NCI-H446 treated with DMSO at 0.1 percent for 48 hours (cell line): ENCODE data around the gene GPR158.

Source experiments
- DNase-seq: peaks from one replicate; lab custom pipeline; 2025; lab: John Stamatoyannopoulos, UW

The GPR158 gene

DNA sequence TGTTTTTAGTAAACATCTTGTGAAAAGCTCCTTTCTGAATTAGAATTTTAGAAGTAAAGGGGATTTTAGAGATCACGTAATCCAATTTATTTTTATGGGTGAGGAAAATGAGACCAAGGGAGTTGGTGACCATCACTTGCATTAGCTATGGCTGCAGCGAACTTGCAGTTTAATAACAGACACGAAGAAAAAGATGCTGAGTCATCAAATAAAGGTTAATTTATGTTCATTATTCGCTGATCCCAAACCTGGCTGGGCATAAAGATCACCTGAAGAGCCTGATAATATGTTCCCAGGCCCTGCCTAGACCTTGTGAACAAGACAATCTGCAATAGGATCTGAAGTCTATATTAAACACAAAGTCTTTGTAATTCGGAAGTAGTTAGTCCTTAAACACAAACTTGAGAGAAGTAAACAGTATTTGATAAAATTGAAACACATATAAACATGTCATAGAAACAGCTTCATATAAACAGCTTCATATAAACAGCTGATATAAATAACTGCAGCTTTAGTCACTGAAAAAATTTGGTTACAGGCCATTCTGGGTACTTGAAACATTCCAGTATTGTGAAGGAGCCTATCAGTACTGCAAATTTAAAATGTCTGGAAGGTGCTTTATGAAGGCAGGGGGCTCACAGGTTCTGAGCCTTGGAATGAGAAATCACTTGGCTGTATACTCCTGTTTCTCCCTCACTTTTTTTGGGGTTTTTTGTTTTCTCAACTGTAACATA is 16.5 kb downstream of the GPR158 start:
- no peak for DNase-seq

DNA sequence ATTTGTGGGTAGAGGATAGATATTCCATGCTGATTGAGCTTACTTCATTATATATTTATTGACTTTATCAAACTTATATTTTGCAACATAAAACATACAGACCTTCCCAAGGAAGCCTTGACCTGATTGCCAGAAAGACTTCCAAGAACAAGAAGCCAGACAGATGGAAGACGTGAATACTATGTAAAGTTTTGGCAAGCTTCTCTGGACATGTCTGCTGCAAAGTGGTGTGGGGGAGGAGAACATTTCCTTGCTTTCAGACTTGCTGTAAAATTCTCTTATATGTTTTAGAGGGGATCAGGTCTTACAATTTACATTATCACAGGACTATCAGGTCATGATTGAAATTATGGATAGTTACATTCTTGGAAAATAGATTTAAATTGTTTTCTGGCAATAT is 23.4 kb downstream of the GPR158 start:
- peak; percentile 63 for DNase-seq

- DNase-seq = peak; percentile 69
Measured at GRCh38 chr10:25206693-25207414, 32.1 kb downstream of the GPR158 start.

GRCh38 chr10:25209618-25210017 is 34.8 kb downstream of the GPR158 start:
- DNase-seq = no peak

- DNase-seq = no peak
Measured at GRCh38 chr10:25210265-25210664, 35.5 kb downstream of the GPR158 start.

GRCh38 chr10:25220156-25220555 is 45.4 kb downstream of the GPR158 start:
- no peak for DNase-seq

DNA sequence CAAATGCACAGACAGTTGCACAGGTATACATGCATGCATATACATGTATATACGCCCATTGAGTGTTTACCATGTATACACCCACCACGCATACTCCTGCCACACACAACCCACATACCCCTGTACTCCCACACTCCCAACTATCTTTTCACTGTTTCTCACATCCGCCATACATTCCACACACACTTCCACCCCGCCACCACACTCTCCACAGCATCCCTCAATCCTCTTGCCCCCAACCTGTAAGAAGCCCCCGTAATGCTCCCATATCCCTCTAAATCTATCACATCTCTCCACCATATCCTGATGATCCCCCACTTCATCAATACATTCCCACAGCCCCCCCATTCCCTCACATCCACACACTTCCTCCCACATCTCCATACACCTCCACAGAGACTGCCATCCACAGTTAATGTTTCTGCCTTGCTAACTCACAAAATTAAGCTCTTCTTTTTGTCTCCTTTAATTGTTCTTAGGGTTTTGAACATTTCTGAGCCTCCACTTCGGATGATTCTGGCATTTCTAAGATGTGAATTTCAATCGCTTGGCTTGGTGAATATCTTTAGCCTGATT is 47.4 kb downstream of the GPR158 start:
- no peak for DNase-seq

DNA sequence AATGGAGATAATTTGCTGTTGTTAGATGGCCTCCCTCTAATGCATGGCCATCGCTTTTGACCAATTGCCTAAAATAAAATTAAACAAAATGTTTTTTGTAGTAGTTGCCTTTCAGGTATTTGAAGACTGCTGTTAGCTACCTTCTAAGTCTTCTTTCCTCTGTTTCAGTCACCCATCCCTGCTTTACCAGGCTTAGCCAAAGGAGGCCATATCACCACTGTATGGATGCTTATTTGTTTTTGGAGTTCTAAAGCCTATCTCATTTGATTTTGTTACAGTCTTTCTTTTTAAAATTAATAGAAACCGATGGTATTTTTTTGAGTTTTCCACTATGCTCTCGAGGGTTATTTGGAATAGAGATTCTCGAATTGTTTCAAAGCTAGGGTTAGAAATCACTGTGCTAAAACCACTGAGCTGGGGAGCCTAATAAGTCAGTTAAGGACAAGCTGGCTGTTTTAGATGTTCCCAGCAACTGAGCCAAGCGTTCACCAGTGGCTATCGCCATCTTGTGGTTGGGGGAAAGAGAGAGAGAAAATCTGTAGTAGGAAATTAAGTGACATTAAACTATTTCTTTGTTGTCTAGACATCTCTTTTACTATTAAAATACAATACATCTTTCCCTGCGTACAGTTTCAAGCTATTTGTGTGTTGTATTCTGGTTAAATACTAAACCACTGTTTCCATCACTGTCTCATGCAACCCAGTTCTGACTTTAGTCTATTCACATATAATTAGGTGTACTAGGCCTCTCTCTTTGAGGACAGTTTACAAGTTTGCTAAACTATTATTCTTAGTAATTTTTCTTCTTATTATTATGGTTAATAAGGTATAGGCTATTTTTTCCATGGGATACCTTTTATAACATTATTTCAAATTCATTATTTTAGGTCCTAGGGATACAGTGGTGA is 52.2 kb downstream of the GPR158 start:
- DNase-seq = peak; percentile 45

DNA sequence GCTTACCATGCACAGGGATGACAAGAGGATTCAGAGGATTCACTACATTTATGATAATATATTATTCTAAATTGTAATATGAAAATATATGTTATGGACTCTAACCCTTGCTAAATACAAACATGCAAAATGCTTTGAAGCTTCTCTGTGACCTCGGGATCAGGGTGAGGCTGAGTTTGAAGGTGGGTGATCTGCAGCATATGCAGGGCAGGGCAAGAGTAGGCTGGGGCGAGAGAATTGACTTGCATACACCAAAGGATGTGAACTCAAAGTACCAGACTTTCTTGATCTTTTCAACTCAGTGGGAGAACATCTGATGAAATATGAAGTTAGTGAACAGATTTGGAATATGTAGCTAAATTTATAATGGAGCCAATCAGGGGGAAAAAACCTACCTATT is 57.0 kb downstream of the GPR158 start:
- no peak for DNase-seq

- no peak for DNase-seq
Measured at GRCh38 chr10:25232204-25232603, 57.4 kb downstream of the GPR158 start.

- no peak for DNase-seq
Measured at GRCh38 chr10:25245165-25245564, 70.4 kb downstream of the GPR158 start.

DNA sequence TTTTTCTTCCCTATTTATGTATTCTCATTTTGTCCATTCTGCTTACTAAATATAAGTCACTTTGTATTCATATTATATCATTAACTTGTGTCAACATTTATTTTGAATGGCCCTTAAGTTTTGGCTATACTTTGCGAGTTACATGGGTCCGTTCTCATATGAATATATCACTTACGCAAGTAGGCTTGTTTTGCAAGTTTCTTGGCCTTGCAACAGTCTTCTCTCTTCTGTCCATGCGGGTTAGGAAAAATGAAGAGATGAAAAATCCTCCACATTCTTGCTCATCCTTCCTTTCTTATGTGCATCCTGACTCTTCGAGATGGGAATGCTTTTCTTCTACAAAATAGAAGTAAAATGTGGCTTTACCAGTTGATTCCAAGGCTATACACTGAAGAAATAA is 82.8 kb downstream of the GPR158 start:
- no peak for DNase-seq

DNA sequence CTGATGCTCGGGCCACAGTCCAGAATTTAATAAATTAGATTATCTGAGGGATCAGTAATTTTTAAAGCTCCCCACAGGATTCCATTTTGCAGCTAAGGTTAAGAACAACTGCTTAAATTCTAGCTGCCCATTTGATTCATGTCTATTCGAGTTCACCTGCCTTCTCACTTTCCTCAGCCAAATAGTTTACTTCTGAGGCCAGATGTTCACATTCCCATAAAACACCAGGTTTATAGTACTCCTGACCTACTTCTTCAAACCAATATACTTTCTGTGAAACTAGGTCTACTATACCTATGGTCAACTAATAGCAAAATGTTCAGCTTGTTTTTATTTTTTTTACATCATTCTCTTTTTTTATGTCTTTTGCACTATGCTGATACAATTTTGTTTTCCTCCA is 86.3 kb downstream of the GPR158 start:
- no peak for DNase-seq

- DNase-seq = no peak
Measured at GRCh38 chr10:25261558-25261957, 86.8 kb downstream of the GPR158 start.

- DNase-seq = no peak
Measured at GRCh38 chr10:25263931-25264330, 89.1 kb downstream of the GPR158 start.

DNA sequence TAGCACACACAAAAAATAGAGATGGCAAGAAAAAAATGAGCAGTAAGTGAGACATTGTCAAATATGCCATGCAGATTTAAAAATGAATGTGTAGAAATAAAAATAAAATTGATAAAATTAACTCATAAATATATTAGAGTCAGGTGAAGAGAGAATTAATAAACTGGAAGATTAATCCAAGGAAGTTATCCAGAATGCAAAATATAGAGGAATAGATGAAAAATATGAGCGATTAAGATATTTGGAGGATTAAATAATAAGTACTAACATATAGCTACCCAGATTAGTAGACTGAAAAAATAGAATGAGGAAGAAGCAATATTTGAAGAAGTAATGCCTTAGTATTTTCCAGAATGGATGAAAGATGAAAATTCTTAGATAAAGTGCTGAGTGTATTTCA is 103.4 kb downstream of the GPR158 start:
- DNase-seq = no peak

DNA sequence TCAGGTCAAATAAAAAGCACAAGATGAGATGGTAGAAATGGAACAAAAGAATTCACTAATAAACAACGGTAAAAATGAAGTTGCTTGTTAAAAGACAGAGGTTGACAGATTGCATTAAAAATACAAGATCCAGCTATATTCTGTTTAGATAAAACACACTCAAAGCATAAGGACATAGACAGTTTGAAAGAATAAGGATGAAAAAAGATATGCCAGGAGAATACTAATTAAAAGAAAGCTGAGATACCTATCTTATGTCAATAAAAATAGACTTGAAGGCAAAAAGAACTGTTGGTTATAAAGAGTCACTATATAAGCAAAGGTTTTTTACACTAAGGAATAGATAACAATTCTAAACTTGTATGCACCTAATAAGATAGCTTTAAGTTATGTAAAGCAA is 105.3 kb downstream of the GPR158 start:
- DNase-seq = no peak

DNA sequence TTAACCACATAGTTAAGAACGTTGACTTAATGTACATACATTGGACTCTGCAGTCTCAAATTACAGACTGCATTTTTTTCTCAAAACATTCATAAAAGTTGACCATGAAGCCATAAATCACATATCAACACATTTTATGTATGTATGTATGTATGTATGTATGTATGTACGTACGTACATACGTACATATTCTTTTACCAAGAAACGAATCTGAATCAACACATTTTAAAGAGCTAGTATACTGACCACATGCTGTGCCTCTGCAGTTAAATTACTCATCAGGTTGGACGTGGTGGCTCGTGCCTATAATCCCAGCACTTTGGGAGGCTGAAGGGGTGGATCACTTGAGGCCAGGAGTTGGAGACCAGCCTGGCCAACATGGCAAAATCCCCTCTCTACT is 105.8 kb downstream of the GPR158 start:
- DNase-seq = no peak

DNA sequence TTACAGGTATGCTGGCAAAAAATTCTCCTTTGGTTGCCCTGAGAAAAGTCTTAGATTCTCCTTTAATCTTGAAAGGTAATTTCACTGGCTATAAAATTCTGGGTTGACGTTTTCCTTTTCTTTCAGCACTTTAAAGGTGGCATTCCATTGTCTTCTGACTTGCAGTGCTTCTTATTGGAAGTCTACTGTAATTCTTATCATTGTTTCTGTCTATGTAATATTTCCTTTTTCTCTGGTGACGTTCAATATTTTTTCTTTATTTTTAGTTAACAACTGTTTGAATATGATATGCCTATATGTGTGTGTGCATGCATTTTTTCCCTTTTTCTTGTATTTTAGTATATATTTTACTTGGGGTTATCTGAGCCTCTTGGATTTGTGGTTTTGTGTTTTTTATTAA is 111.0 kb downstream of the GPR158 start:
- DNase-seq = no peak

DNA sequence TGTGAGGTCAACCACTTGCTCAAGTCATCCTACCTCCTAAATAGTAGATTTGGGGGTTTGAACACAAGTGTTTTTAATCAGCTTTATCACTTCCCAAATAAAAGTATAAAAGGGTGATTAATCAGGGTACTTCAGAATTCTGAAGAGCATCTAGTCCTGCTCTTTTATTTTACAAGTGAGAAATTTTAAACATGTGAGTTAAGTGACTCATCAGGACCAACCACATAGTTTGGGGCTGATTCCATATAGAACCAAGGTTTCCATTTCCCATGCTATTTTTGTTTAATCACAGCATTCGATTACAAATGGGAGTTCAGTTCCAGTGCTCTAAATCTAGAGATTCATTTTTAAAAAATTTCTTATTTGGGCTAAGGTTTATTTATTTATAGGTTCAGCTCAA is 113.4 kb downstream of the GPR158 start:
- DNase-seq = no peak

DNA sequence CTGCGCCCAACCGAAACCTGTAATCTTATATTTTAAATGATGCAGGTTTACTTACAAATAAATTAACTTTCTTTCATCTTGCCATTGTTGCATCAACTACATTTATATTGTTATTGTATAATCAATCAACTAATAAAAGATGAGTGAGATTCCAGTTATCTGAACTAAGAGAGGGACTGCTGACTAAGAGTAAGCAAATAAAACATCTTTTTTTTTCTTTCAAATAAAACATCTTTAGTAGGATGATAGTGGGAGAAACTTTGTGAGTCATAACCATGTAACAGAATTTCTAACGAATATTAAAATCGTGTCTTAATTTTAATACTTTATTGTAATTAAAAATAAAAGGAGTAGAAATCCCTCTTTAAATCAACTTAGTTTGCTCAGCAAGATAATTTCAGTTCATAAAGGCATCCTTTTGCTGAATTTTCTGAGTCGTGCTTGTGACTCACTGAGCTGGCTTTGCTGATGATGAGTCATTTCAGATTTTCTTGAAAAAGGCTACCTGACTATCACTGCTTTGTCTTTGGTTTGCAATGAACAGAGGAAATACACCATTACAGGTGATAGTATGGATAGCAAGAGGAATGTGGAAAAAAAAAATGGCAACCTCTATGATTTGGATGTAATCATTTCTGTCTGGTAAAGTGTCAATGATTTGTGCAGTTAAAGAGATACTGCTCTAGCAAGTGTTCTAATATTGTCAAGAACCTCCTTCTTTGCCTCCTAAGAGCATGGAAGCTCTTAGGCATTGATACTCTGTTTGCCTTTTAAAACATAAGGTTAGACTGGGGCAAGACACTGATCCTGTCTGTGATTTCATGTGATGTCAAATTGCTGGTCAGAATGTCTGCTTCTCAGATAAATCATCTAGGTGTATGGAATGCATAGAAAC is 119.5 kb downstream of the GPR158 start:
- no peak for DNase-seq
